KBM-7 (cell line): ENCODE measurements around the gene KRAS.
"Not testable (repeated sequence)": the region's sequence is repeated elsewhere in the genome, so short reads cannot be mapped to it uniquely, and the experiment has no call there.

Experiments used
- DNase-seq: peaks from one replicate; pipeline ENCODE4 v3.0.0-alpha.2; 2015
- in situ Hi-C: fragments of 300-500 bp; cut with MboI; formaldehyde crosslinking; loops from 2 replicates; pipeline ENCODE4 v1.14.3; 2020; ENCODE audit warnings: low sequenced_read_pairs, low pct_unique_long_range_greater_than_20kb, mixed read lengths

KRAS gene

GRCh38 chr12:25250744-25251730 is at the start of gene KRAS:
Gene KRAS (minus strand): TSS chr12:25250929.
- in situ Hi-C loops: no loop called here
- DNase-seq: peak; percentile 92

- in situ Hi-C loops: no loop called here
- DNase-seq: no peak
These were observed 45.7 kb upstream of the KRAS start for GRCh38 chr12:25296381-25296780.

GRCh38 chr12:25295361-25295760 is 44.6 kb upstream of the KRAS start:
- no peak for DNase-seq
- in situ Hi-C loops: no loop called here

- no peak for DNase-seq
- in situ Hi-C loops: no loop called here
These were observed 42.9 kb upstream of the KRAS start for GRCh38 chr12:25293653-25294052.

- in situ Hi-C loops: not testable (repeated sequence)
- peak; percentile 7 for DNase-seq
These were observed 42.1 kb upstream of the KRAS start for GRCh38 chr12:25292810-25293221.

- in situ Hi-C loops: no loop called here
- DNase-seq: no peak
These were observed 36.9 kb upstream of the KRAS start for GRCh38 chr12:25287610-25288009.

GRCh38 chr12:25286837-25287236 is 36.1 kb upstream of the KRAS start:
- DNase-seq: no peak
- in situ Hi-C loops: no loop called here

GRCh38 chr12:25284024-25284423 is 33.3 kb upstream of the KRAS start:
- DNase-seq: no peak
- in situ Hi-C loops: no loop called here

GRCh38 chr12:25283006-25283405 is 32.3 kb upstream of the KRAS start:
- DNase-seq: no peak
- in situ Hi-C loops: no loop called here

GRCh38 chr12:25280082-25280481 is 29.4 kb upstream of the KRAS start:
- no peak for DNase-seq
- in situ Hi-C loops: no loop called here

- in situ Hi-C loops: no loop called here
- DNase-seq: no peak
These were observed 27.5 kb upstream of the KRAS start for GRCh38 chr12:25278269-25278668.

GRCh38 chr12:25276199-25276937 is 25.6 kb upstream of the KRAS start:
- peak; percentile 74 for DNase-seq
- in situ Hi-C loops: no loop called here

GRCh38 chr12:25271486-25272098 is 20.9 kb upstream of the KRAS start:
- no peak for DNase-seq
- in situ Hi-C loops: no loop called here

- DNase-seq: peak; percentile 72
- in situ Hi-C loops: no loop called here
These were observed 19.0 kb upstream of the KRAS start for GRCh38 chr12:25269701-25270100.

GRCh38 chr12:25266497-25266896 is 15.8 kb upstream of the KRAS start:
- no peak for DNase-seq
- in situ Hi-C loops: no loop called here

- DNase-seq: no peak
- in situ Hi-C loops: no loop called here
These were observed 14.1 kb upstream of the KRAS start for GRCh38 chr12:25264862-25265261.

- no peak for DNase-seq
- in situ Hi-C loops: no loop called here
These were observed 13.4 kb upstream of the KRAS start for GRCh38 chr12:25264114-25264513.

- in situ Hi-C loops: no loop called here
These were observed 12.9 kb upstream of the KRAS start for GRCh38 chr12:25263594-25263993.

GRCh38 chr12:25262389-25263074 is 11.8 kb upstream of the KRAS start:
- in situ Hi-C loops: no loop called here
- DNase-seq: no peak

More at GRCh38 chr12:25263594-25263993, 12.9 kb upstream of the KRAS start:
- DNase-seq: no peak
